Measurements from ENCODE around the gene FBLN7. TPM values are rescaled to one million over a fixed set of nuclear protein-coding genes. Genes with fewer than 3 reads are reported as not detected.
"Not testable (repeated sequence)": the region's sequence is repeated elsewhere in the genome, so short reads cannot be mapped to it uniquely, and the experiment has no call there.

Gene FBLN7
- total RNA-seq, 2 experiments from 2014 or later, result 40.5 to 40.6 TPM

DNA sequence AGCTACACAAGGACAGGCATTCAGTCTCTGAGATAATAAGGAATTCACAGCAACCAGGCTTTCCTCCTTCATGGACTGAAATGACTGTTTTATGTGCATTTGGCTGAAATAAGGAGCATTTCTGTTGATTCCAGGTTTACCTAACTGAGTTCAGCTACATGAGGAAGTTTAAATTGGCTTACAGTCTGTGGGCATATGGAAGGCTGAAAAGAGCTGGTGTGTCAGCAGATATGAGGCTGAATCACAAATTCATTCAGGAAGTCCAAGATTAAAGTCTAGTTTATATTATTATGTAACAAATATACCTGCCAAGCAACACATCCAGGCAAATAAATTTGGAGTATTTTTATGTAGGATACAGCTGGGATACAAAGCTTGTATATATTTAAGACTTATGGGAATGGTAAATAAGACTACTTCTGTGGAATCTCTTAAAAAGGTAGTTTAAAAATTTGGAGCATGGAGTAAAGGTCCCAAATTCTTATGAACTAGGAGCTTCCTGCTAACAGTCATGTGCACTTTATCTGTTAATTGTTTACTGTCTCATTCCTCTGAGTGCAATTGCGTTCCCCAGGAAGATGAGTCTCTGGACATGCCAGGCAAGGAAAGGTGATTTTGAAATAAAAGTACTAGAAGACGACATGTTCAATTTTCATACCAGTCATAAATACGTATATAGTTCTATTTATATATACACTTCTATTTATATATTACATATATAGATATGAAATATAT, 63.7 kb downstream of the FBLN7 start:
- Mint-ChIP-seq H3K27ac (no peak overlapping the region), H3K4me3 (no peak overlapping the region), H3K36me3 (ENCODE audit: low read depth) (peaks cover 38% of the 10 kb centered on the region), H3K4me1 (peaks cover 17% of the 10 kb centered on the region), H3K27me3 (no peaks in the 10 kb centered on the region), H3K9me3 (ENCODE audit: low read depth) (peaks cover 12% of the 10 kb centered on the region)
- ChIA-PET POLR2A (interaction anchor here (1.4 kb wide), 1 partner anchor 13 kb away, joined by 3 read pairs; no protein-coding TSS in a partner anchor), CTCF (interaction anchor here (0.5 to 2.6 kb wide), 8 partner anchors 9 to 84 kb away, joined by 3 to 9 read pairs (median 3); no protein-coding TSS in a partner anchor)
- ATAC-seq, result no peak
- no peak for DNase-seq
- intact Hi-C loops (cut with DNase I, micrococcal nuclease), result no loop called here

GRCh38 chr2:112204411-112204810, 66.2 kb downstream of the FBLN7 start:
- H3K9me3 Mint-ChIP-seq (ENCODE audit: low read depth), result peaks cover 12% of the 10 kb centered on the region
- CTCF ChIA-PET, result interaction anchor here (1.0 to 2.6 kb wide), 4 partner anchors 8 to 82 kb away, joined by 3 to 9 read pairs (median 6); no protein-coding TSS in a partner anchor
- intact Hi-C loops (cut with DNase I, micrococcal nuclease), result no loop called here

DNA sequence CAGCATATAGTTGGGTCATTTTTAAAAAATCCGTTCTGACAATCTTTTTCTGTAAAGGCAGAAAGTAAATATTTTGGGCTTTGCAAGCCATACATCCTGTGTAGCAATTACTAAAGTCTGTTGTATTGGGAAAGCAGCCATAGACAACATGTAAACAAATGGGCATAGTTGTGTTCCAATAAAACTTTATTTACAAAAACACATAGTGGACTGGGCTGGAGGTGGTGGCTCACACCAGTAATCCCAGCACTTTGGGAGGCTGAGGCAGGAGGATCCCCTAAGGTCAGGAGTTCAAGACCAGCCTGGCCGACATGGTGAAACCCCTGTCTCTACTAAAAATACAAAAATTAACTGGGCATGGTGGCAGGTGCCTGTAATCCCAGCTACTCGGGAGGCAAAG, 69.7 kb downstream of the FBLN7 start:
- H3K4me3 Mint-ChIP-seq; H3K9me3 Mint-ChIP-seq (ENCODE audit: low read depth); H3K27me3 Mint-ChIP-seq; CTCF ChIA-PET; ATAC-seq; H3K4me1 Mint-ChIP-seq; POLR2A ChIA-PET; H3K27ac Mint-ChIP-seq; intact Hi-C loops (cut with DNase I, micrococcal nuclease); DNase-seq: not testable (repeated sequence)
- peaks cover 35% of the 10 kb centered on the region for H3K36me3 Mint-ChIP-seq (ENCODE audit: low read depth)

More at GRCh38 chr2:112204411-112204810, 66.2 kb downstream of the FBLN7 start:
- H3K27ac Mint-ChIP-seq, result no peak overlapping the region
- H3K36me3 Mint-ChIP-seq (ENCODE audit: low read depth), result peaks cover 35% of the 10 kb centered on the region
- no peak for ATAC-seq
- no peak for DNase-seq
- POLR2A ChIA-PET, result no interaction called here
- H3K4me1 Mint-ChIP-seq, result peaks cover 12% of the 10 kb centered on the region
- no peak overlapping the region for H3K4me3 Mint-ChIP-seq
- H3K27me3 Mint-ChIP-seq, result no peaks in the 10 kb centered on the region

DNA sequence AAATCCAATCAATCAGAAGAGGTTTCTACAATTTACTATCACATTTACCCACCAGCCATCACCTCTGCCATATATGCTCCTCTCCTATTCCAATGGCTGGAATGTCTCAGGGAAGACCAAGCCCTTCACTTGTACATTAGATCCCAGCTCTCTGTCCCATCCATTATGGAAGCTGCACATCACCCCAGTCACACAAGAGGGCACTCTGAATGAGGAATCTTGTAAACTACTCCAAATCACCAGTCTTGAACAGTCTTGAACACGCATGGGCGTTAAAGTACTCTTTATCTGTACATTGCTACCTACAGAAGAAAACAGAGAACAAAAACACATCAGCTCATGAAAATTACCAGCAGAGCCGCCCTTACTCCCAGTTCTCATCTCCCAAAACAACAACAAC, 78.0 kb downstream of the FBLN7 start:
- H3K27ac Mint-ChIP-seq, result no peak overlapping the region
- POLR2A ChIA-PET, result no interaction called here
- no peaks in the 10 kb centered on the region for H3K27me3 Mint-ChIP-seq
- DNase-seq, result no peak
- H3K9me3 Mint-ChIP-seq (ENCODE audit: low read depth), result peaks cover 5% of the 10 kb centered on the region
- peaks cover 3% of the 10 kb centered on the region for H3K4me1 Mint-ChIP-seq
- intact Hi-C loops (cut with DNase I, micrococcal nuclease), result no loop called here
- peaks cover 30% of the 10 kb centered on the region for H3K36me3 Mint-ChIP-seq (ENCODE audit: low read depth)
- no peak overlapping the region for H3K4me3 Mint-ChIP-seq
- no peak for ATAC-seq
- CTCF ChIA-PET, result no interaction called here

DNA sequence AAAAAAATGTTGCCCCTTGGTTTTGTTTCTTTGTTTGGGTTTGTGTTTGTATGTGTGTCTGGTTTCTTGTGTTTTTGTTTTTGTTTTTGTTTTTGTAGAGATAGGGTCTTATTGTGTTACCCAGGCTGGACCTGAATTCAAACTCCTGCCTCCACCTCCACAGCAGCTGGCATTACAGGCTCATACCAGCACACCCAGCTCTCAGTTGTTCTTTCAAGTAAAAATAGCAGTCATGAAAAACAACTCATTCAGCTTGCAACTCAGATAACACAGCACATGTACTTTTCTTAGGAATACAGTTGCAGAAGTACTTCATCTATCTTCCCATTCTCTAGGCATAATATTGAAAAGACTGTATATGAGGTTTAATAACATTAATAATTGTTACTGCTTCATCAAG, 79.7 kb downstream of the FBLN7 start:
- peaks cover 20% of the 10 kb centered on the region for H3K36me3 Mint-ChIP-seq (ENCODE audit: low read depth)
- CTCF ChIA-PET, result interaction anchor here (0.7 to 1.3 kb wide), 2 partner anchors 10 to 15 kb away, joined by 3 read pairs; no protein-coding TSS in a partner anchor
- no peak overlapping the region for H3K27ac Mint-ChIP-seq
- H3K27me3 Mint-ChIP-seq, result no peaks in the 10 kb centered on the region
- intact Hi-C loops (cut with DNase I, micrococcal nuclease), result no loop called here
- POLR2A ChIA-PET, result no interaction called here
- H3K9me3 Mint-ChIP-seq (ENCODE audit: low read depth), result peaks cover 14% of the 10 kb centered on the region
- ATAC-seq (no peak), DNase-seq (no peak)
- no peak overlapping the region for H3K4me3 Mint-ChIP-seq
- peaks cover 12% of the 10 kb centered on the region for H3K4me1 Mint-ChIP-seq

DNA sequence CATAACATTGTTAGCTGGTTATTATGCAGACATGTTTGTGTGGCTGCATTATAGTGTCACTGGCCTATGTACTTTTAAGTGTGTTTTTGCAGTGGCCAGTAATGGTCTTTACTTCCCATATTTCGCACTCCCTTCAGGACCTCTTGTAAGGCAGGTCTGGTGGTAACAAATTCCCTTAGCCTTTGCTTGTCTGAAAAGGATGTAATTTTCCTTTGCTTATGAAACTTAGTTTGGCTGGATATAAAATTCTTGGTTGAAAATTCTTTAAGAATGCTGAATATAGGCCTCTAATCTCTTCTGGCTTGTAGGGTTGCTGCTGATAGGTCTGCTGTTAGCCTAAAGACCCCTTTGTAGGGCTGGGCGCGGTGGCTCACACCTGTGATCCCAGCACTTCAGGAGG, 82.0 kb downstream of the FBLN7 start:
- CTCF ChIA-PET, result no interaction called here
- Mint-ChIP-seq H3K9me3 (ENCODE audit: low read depth) (peaks cover 14% of the 10 kb centered on the region), H3K27ac (no peak overlapping the region), H3K4me3 (no peak overlapping the region), H3K27me3 (no peaks in the 10 kb centered on the region), H3K36me3 (ENCODE audit: low read depth) (peaks cover 18% of the 10 kb centered on the region), H3K4me1 (peaks cover 12% of the 10 kb centered on the region)
- intact Hi-C loops (cut with DNase I, micrococcal nuclease), result loop anchor here in 1 of 2 experiments (5.0 kb wide), 1 partner anchor 48 kb away; no protein-coding TSS in a partner anchor
- POLR2A ChIA-PET, result no interaction called here
- DNase-seq (no peak), ATAC-seq (no peak)

DNA sequence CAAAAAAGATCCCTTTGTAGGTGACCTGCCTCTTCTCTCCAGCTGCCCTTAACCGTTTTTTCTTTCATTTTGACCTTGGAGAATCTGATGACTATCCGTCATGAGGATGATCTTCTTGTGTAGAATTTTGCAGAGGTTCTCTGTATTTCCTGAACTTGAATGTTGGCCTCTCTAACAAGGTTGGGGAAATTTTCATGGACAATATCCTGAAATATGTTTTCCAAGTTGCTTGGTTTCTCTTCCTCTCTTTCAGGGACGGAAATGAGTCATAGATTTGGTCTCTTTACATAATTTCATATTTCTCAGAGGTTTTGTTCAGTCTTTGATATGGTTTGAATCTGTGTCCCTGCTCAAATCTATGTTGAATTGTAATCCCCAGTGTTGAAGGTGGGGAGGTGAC, 82.6 kb downstream of the FBLN7 start:
- no peak overlapping the region for H3K27ac Mint-ChIP-seq
- ATAC-seq (no peak), DNase-seq (no peak)
- CTCF ChIA-PET, result interaction anchor here (0.6 kb wide), 1 partner anchor 400 kb away, joined by 3 read pairs; no protein-coding TSS in a partner anchor
- peaks cover 14% of the 10 kb centered on the region for H3K9me3 Mint-ChIP-seq (ENCODE audit: low read depth)
- peaks cover 18% of the 10 kb centered on the region for H3K36me3 Mint-ChIP-seq (ENCODE audit: low read depth)
- intact Hi-C loops (cut with DNase I, micrococcal nuclease), result loop anchor here (1.0 to 5.0 kb wide), 2 partner anchors 8 to 49 kb away; no protein-coding TSS in a partner anchor
- POLR2A ChIA-PET, result no interaction called here
- peaks cover 12% of the 10 kb centered on the region for H3K4me1 Mint-ChIP-seq
- H3K27me3 Mint-ChIP-seq, result no peaks in the 10 kb centered on the region
- H3K4me3 Mint-ChIP-seq, result no peak overlapping the region

- no peaks in the 10 kb centered on the region for H3K27me3 Mint-ChIP-seq
- DNase-seq, result no peak
These were observed 91.2 kb downstream of the FBLN7 start for GRCh38 chr2:112229348-112229747.

DNA sequence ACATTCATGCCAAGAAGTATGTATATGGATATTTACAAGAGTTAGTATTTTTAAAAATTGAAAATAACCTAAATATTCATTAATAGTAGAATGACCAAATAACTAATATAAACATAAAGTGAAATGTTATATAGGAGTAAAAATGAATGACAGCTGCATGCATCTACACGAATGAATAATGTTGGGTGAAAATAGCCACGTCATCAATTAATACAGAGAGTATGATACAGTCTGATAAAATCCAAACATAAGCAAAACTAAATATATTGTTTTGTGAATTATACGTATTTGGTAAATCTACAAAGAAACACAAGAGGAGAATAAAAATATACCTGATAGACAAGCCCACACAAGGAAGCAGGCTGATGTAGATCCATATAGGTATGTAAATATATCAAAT, 92.2 kb downstream of the FBLN7 start:
- ATAC-seq (no peak), DNase-seq (no peak)
- Mint-ChIP-seq H3K36me3 (ENCODE audit: low read depth) (peaks cover 40% of the 10 kb centered on the region), H3K4me1 (no peaks in the 10 kb centered on the region), H3K27ac (no peak overlapping the region), H3K27me3 (no peaks in the 10 kb centered on the region), H3K9me3 (ENCODE audit: low read depth) (no peaks in the 10 kb centered on the region), H3K4me3 (no peak overlapping the region)
- intact Hi-C loops (cut with DNase I, micrococcal nuclease), result no loop called here
- CTCF ChIA-PET, result no interaction called here
- POLR2A ChIA-PET, result no interaction called here

More at GRCh38 chr2:112229348-112229747, 91.2 kb downstream of the FBLN7 start:
- no peaks in the 10 kb centered on the region for H3K4me1 Mint-ChIP-seq
- H3K4me3 Mint-ChIP-seq, result no peak overlapping the region
- peaks cover 44% of the 10 kb centered on the region for H3K36me3 Mint-ChIP-seq (ENCODE audit: low read depth)
- intact Hi-C loops (cut with DNase I, micrococcal nuclease), result loop anchor here in 1 of 2 experiments (1.0 kb wide), 1 partner anchor 8 kb away; no protein-coding TSS in a partner anchor
- ChIA-PET POLR2A (no interaction called here), CTCF (interaction anchor here (1.0 kb wide), 1 partner anchor 58 kb away, joined by 3 read pairs; no protein-coding TSS in a partner anchor)
- ATAC-seq, result no peak
- H3K27ac Mint-ChIP-seq, result no peak overlapping the region
- no peaks in the 10 kb centered on the region for H3K9me3 Mint-ChIP-seq (ENCODE audit: low read depth)

Other genes starting within 250 kb of the FBLN7 start
- gene MERTK, start 239.8 kb upstream of the FBLN7 start, total RNA-seq, result 1 to 10 TPM in 1 of 2 experiments, under 1 TPM in 1; 0.94 to 1.4 TPM
- gene TMEM87B, start 83.1 kb upstream of the FBLN7 start, total RNA-seq, result 10 to 100 TPM; 14.5 to 17.6 TPM
- 10 to 100 TPM; 21.6 to 27.1 TPM for gene ZC3H8, start 116.7 kb downstream of the FBLN7 start, total RNA-seq
- 10 to 100 TPM; 15.1 to 15.3 TPM for gene ZC3H6, start 137.2 kb downstream of the FBLN7 start, total RNA-seq